Measurements from ENCODE around the gene SIK3. TPM values are rescaled to one million over a fixed set of nuclear protein-coding genes. Genes with fewer than 3 reads are reported as not detected.

The SIK3 gene
- polyA plus RNA-seq, 6 donors from 2014 or later, result 27.7 to 52.1 (median 35.6) TPM

DNA sequence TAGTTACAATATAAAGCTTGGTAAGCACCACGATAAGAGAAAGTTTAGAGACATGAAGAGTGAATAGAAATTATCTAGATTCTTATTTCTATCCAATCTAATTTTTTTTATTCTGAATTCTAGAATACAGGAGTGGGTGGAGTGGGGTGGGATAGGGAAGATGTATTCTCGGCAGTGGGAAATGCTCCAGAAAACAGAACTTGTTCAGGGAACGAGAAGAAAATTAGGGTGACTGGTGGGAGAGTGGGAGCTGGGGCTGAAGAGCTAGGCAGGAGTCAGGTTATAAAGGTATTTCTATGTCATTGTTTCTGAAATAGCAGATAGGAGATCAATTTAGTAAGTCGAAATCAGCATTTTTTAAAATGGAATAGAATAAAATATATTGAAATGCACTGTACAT lies 207.6 kb downstream of the SIK3 start:
- Mint-ChIP-seq H3K27me3 (no peaks in the 10 kb centered on the region), H3K27ac (peak overlapping the region in 4 of 6 donors; percentile 36 to 93 (median 76)), H3K9me3 (no peaks in the 10 kb centered on the region), H3K4me1 (peaks cover 22 to 27% (median 23%) of the 10 kb centered on the region in 3 donors), H3K4me3 (no peak overlapping the region), H3K36me3 (peaks cover 17 to 28% of the 10 kb centered on the region in 2 donors)
- ATAC-seq (ENCODE audit: low read depth in 2 of 2) (no peak), DNase-seq (no peak)

DNA sequence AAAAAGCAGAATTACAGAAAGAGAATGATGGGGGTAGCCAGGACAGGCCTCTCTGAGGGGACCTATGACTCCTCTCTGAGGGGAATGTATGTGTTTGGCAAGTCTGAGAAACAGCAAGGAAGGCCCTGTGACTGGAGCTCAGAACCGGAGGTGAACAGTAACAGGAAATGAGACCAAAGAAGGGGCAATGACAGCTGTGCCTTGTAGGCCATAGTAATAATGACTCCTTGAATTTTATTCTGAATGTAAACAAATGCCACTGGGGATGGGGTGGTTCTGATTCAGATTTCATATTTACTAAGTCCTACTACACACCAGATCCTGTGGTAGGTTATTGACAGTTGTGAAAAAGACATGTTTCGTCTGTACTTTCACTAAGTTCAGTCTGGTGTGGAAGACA lies 208.0 kb downstream of the SIK3 start:
- Mint-ChIP-seq H3K27me3 (no peaks in the 10 kb centered on the region), H3K4me3 (no peak overlapping the region), H3K4me1 (peaks cover 17 to 24% (median 21%) of the 10 kb centered on the region in 3 donors), H3K27ac (peak overlapping the region in 5 of 6 donors; percentile 14 to 93 (median 72)), H3K9me3 (no peaks in the 10 kb centered on the region), H3K36me3 (peaks cover 14 to 26% of the 10 kb centered on the region in 2 donors)
- no peak for DNase-seq
- ATAC-seq (ENCODE audit: low read depth in 2 of 2), result peak in 1 of 2 donors; percentile 37

DNA sequence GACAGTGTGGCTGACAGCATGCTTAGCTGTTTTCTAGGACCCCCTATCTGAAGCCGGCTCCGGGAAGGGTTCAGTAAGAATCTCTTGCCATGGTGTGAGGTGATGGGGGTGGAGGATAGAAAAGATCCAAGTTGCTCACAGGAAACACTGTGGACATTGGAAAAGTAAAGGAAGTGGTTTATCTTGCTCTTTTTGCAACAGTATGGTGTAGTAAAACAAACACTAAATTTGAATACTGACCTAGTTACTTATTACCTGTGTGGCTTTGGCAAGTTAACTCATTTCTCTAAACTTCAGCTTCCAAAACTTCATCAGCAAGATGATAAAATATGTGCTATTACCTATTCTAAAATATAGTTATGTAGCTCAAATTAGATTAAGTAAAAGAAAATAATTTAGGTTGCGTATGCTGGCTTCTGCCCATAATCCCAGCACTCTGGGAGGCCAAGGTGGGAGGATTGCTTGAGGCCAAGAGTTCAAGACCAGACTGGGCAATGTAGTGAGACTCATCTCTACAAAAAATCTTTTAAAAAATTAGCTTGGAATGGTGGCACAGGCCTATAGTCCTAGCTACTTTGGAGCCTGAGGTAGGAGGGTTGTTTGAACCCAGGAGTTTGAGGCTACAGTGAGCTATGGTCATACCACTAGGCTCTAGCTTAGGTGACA lies 209.2 kb downstream of the SIK3 start:
- H3K27me3 Mint-ChIP-seq, result no peaks in the 10 kb centered on the region
- peaks cover 14 to 20% (median 17%) of the 10 kb centered on the region in 3 donors for H3K4me1 Mint-ChIP-seq
- H3K36me3 Mint-ChIP-seq, result peaks cover 10 to 16% of the 10 kb centered on the region in 2 donors
- ATAC-seq (ENCODE audit: low read depth in 2 of 2) (no peak), DNase-seq (no peak)
- no peaks in the 10 kb centered on the region for H3K9me3 Mint-ChIP-seq
- H3K4me3 Mint-ChIP-seq, result no peak overlapping the region
- no peak overlapping the region for H3K27ac Mint-ChIP-seq

DNA sequence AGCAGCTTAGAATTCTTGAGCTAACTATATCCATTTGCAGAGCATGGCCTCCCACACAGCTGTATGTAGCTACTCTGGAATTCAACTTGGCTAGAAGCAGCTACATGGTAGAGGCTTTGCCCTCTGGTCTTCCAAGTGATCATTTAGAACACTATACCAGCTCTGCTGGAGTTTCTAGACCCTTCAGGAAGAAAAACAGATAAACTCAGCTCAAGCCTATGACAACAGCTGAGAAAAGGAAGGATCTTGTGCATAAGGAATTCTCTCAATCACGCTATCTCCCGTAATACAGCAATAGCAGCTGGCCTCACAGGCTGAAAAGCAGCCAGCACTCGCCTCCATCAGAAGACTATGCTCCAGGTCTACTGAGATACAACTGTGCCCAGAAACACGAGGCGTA lies 210.2 kb downstream of the SIK3 start:
- H3K36me3 Mint-ChIP-seq, result peaks cover 7 to 12% of the 10 kb centered on the region in 2 donors
- peaks cover 14 to 20% (median 17%) of the 10 kb centered on the region in 3 donors for H3K4me1 Mint-ChIP-seq
- H3K27ac Mint-ChIP-seq, result peak overlapping the region in 2 of 6 donors; percentile 4 to 5
- DNase-seq, result no peak
- no peaks in the 10 kb centered on the region for H3K27me3 Mint-ChIP-seq
- ATAC-seq (ENCODE audit: low read depth in 2 of 2), result no peak
- no peaks in the 10 kb centered on the region for H3K9me3 Mint-ChIP-seq
- H3K4me3 Mint-ChIP-seq, result no peak overlapping the region

DNA sequence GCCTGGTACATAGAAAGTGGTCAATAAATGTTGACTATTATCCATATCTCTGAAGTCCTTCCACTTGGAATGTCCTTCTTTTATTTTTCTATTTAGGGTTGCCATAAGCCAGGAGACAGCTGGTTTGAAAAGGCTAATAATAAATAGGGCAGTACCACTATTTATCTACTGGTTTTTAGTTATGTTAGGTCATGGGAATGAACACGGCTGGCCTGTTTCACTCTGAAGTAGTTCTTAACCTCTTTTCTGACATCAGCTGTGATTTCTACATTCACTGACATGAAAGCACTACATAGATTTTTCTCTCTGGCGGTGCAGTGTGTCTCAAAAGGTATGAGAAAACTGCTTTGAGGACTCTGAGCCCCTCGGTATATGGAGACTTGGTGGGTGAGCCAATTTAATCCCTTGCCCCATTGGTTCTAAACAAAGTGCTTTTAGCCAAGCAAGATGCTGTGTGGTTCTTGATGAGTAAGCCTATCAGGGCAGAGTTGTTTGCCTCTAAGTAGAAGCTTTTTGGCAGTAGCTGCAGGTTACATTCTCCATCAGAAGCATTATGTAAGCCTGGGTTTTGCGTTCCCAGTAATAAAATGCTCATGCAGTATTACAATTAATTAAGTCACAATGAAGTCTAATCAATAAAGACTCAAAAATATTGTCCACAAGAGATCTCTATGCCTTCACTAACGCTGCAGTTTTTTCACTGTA lies 212.1 kb downstream of the SIK3 start:
- H3K27ac Mint-ChIP-seq, result peak overlapping the region in 2 of 6 donors; percentile 24 to 56

DNA sequence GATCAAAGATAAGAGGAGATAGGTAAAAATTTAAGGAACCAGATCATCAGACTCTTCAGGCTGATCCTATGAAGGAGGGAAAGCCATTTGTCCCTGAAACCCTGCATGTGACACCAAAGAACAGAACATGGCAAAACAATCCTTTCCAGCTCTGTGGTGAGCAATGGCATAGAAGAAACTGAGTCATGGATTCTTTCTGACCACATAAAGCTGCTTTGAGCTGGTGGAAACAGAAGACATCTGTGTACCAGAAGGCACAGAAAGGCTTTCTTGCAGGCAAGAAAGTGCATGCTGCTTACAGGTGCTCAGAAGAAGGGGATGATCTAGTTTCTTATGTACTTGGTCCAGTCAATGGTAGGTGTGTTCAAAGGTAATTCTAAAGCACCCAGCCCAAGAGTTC lies 215.8 kb downstream of the SIK3 start:
- ATAC-seq (ENCODE audit: low read depth in 2 of 2) (no peak), DNase-seq (no peak)
- H3K36me3 Mint-ChIP-seq, result peaks cover 0 to 10% of the 10 kb centered on the region in 2 donors
- H3K27me3 Mint-ChIP-seq, result no peaks in the 10 kb centered on the region
- H3K4me1 Mint-ChIP-seq, result peaks cover 7 to 13% (median 9%) of the 10 kb centered on the region in 3 donors
- no peak overlapping the region for H3K4me3 Mint-ChIP-seq
- H3K27ac Mint-ChIP-seq, result peak overlapping the region in 3 of 6 donors; percentile 11 to 77 (median 76)
- no peaks in the 10 kb centered on the region for H3K9me3 Mint-ChIP-seq

More for the DNA sequence above, 212.1 kb downstream of the SIK3 start:
- H3K4me1 Mint-ChIP-seq, result peaks cover 10 to 13% (median 12%) of the 10 kb centered on the region in 3 donors
- no peaks in the 10 kb centered on the region for H3K9me3 Mint-ChIP-seq
- no peak overlapping the region for H3K4me3 Mint-ChIP-seq
- DNase-seq, result no peak
- ATAC-seq (ENCODE audit: low read depth in 2 of 2), result no peak
- H3K27me3 Mint-ChIP-seq, result no peaks in the 10 kb centered on the region
- peaks cover 0 to 7% of the 10 kb centered on the region in 2 donors for H3K36me3 Mint-ChIP-seq

DNA sequence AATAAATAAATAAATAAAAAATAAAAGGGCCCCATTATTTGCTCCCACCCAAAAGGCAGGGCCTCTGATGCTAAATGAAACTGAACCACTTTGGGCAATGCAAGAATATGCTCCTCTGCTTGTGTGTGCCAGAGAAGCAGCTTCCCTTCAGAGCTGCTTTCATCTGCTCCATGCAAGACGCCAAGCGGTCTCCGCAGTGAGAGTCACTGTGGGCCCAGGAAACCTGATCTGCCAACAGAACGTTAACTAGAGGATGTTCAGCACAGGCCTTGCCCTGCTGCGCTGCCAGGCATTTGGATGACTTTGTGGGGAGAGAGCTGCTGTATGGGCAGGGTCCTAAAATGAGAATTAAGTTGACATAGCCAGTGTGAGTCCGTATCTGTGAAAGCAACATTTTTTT lies 217.1 kb downstream of the SIK3 start:
- peaks cover 7 to 13% (median 9%) of the 10 kb centered on the region in 3 donors for H3K4me1 Mint-ChIP-seq
- H3K4me3 Mint-ChIP-seq, result no peak overlapping the region
- H3K27me3 Mint-ChIP-seq, result no peaks in the 10 kb centered on the region
- H3K27ac Mint-ChIP-seq, result peak overlapping the region in 3 of 6 donors; percentile 0 to 76 (median 16)
- peaks cover 0 to 3% of the 10 kb centered on the region in 2 donors for H3K36me3 Mint-ChIP-seq
- H3K9me3 Mint-ChIP-seq, result no peaks in the 10 kb centered on the region
- no peak for ATAC-seq (ENCODE audit: low read depth in 2 of 2)
- DNase-seq, result no peak

DNA sequence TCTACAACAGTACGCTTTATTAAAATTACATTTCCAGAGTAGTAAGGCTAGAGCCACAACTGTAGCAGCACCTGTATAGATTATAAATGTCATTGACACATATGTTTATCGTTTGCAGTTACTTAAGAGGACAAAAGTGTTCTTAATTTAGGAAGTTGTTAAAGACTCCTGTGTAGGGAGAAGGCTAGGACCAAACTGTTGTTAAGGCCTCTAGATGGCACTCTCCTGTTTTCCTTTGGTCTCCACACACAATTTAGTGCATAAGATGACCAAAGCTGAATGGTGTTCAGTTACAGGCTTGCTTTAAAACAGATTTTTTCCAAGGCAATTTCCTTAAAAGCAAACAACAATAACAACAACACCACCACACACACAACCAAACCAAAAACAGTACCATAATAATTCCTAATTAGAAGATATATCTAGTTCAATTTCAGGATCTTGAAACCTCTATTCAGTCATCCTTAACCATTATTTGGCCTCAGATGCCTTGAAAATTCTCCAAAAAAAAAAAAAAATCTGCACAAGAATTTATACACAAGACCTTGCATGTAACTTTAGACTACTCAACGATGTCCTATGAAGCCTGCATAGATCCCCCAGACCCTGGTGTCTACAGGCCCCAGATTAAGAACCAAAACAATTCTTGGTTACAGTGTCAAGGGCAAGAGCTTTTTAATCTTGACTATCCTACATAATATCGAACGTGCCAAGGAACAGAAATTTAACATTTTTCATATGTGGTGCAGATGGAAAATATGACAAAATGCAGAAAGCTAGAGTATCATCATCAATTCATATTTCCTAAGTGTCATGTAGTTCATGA lies 218.2 kb downstream of the SIK3 start:
- DNase-seq, result peak; percentile 38

DNA sequence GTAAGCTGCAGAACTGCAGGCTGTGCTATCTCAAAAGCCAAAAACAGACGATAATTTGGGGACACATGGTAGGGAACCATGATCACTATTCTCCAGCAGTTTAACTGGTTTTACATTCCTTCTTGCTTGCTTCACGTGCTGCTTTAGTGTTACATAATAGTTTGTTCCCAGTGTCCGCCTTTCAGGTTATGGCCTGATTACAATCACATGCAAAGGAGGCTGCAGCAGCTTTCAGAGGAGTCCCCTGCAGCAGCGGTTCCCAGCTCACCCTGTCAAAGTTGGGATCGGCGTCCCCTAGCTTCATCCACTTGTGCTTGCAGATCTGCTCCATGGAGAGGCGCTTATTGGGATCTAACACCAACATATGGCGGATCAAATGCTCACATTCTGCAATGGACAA lies 221.6 kb downstream of the SIK3 start:
- no peaks in the 10 kb centered on the region for H3K27me3 Mint-ChIP-seq
- DNase-seq, result no peak
- no peak for ATAC-seq (ENCODE audit: low read depth in 2 of 2)
- no peak overlapping the region for H3K4me3 Mint-ChIP-seq
- no peaks in the 10 kb centered on the region for H3K9me3 Mint-ChIP-seq
- peaks cover 22 to 29% of the 10 kb centered on the region in 2 donors for H3K36me3 Mint-ChIP-seq
- peak overlapping the region in 1 of 6 donors; percentile 28 for H3K27ac Mint-ChIP-seq
- H3K4me1 Mint-ChIP-seq, result peaks cover 7 to 19% (median 13%) of the 10 kb centered on the region in 3 donors

More for the DNA sequence above, 218.2 kb downstream of the SIK3 start:
- no peaks in the 10 kb centered on the region for H3K27me3 Mint-ChIP-seq
- peaks cover 7 to 16% (median 13%) of the 10 kb centered on the region in 3 donors for H3K4me1 Mint-ChIP-seq
- no peaks in the 10 kb centered on the region for H3K9me3 Mint-ChIP-seq
- H3K4me3 Mint-ChIP-seq, result no peak overlapping the region
- peaks cover 3 to 13% of the 10 kb centered on the region in 2 donors for H3K36me3 Mint-ChIP-seq
- H3K27ac Mint-ChIP-seq, result peak overlapping the region in 3 of 6 donors; percentile 39 to 88 (median 47)
- ATAC-seq (ENCODE audit: low read depth in 2 of 2), result peak; percentile 78 to 92

DNA sequence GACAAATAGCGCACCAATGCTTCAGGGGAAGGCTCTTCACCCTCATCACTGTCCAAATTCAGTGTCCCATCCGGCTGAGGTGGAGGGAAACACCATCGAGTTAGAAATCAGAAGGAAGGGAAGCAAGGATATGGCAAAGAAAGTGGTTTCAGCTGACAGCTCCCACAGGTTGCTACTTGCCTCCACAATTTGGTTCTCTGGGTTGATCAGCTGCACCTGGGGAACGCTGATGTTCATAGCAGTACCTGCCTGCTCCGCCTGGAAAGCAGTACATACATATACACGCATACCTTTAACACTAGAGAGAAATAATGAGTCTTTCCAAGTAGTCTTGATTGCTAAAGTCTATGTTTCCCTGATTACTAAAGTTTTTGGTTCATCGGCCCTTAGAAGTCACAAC lies 223.0 kb downstream of the SIK3 start:
- no peaks in the 10 kb centered on the region for H3K27me3 Mint-ChIP-seq
- DNase-seq (no peak), ATAC-seq (ENCODE audit: low read depth in 2 of 2) (no peak)
- peak overlapping the region in 1 of 8 donors; percentile 19 for H3K4me3 Mint-ChIP-seq
- peak overlapping the region in 1 of 6 donors; percentile 89 for H3K27ac Mint-ChIP-seq
- H3K4me1 Mint-ChIP-seq, result peaks cover 5 to 21% (median 7%) of the 10 kb centered on the region in 3 donors
- no peaks in the 10 kb centered on the region for H3K9me3 Mint-ChIP-seq
- H3K36me3 Mint-ChIP-seq, result peaks cover 22 to 44% of the 10 kb centered on the region in 2 donors

DNA sequence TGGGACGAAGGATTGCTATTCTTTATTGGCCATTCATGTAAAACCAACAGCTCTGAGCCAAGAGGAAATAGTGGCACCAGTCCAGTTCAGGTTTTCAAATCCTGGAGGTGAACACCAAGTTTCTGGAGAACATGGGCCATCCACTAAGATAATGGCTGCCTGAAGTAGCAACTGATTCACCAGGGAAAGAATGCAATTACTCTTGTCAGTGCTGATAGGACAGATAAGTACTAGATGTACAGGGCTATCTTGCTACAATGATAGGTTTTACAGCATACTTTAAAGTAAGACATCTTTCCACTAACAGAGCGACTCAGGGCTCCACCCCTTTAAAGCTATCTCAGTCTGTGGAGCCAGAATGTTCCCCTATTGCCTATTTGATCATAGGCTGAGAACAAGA lies 224.0 kb downstream of the SIK3 start:
- ATAC-seq (ENCODE audit: low read depth in 2 of 2), result no peak

DNA sequence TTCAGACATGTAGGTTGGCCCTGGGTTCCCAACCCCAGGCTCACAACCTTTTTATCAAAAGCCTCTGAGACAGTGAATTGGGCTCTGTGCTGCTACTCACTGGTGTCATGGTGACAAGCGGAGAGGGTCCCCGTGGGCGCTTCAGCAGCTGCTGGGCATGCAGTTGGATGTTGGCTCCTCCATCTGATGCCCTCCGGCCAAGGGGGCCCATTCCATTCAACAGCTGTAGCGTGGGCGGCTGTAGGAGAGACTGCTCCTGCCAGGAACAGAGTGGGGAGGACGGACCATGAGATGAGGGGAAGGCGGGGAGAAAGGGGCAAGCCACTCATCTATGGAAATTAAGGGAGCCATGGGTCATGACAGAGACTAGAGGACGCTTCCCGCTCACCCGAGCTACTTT lies 224.8 kb downstream of the SIK3 start:
- no peaks in the 10 kb centered on the region for H3K27me3 Mint-ChIP-seq
- H3K9me3 Mint-ChIP-seq, result no peaks in the 10 kb centered on the region
- H3K4me1 Mint-ChIP-seq, result peaks cover 0 to 22% (median 4%) of the 10 kb centered on the region in 3 donors
- no peak for DNase-seq
- no peak overlapping the region for H3K27ac Mint-ChIP-seq
- H3K36me3 Mint-ChIP-seq, result peaks cover 25 to 54% of the 10 kb centered on the region in 2 donors
- no peak for ATAC-seq (ENCODE audit: low read depth in 2 of 2)
- no peak overlapping the region for H3K4me3 Mint-ChIP-seq

More for the DNA sequence above, 224.0 kb downstream of the SIK3 start:
- Mint-ChIP-seq H3K9me3 (no peaks in the 10 kb centered on the region), H3K27ac (no peak overlapping the region), H3K36me3 (peaks cover 28 to 53% of the 10 kb centered on the region in 2 donors), H3K4me1 (peaks cover 0 to 22% (median 4%) of the 10 kb centered on the region in 3 donors), H3K4me3 (no peak overlapping the region), H3K27me3 (no peaks in the 10 kb centered on the region)
- no peak for DNase-seq

DNA sequence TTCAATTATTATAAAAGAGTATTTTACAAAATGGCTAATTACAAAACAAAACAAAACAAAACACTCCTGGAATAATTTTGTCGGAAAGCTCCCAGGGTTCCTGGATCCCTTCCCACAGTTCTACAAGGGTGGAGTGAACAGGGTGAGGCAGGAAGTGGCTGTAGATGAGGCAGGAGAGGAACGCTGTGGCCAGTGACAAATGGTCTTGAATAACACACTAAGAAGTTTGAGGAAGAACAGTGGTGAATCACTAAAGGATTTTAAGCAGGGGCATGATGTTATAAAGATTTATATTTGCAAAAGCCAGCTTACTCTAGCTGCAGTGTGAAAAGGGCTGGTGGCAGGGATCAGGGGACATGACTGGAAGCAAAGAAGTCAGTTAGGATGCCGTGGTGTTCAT lies 227.0 kb downstream of the SIK3 start:
- DNase-seq (no peak), ATAC-seq (ENCODE audit: low read depth in 2 of 2) (no peak)
- Mint-ChIP-seq H3K9me3 (no peaks in the 10 kb centered on the region), H3K4me1 (peaks cover under 1 to 22% (median 4%) of the 10 kb centered on the region in 3 donors), H3K36me3 (peaks cover 37 to 69% of the 10 kb centered on the region in 2 donors), H3K27ac (peak overlapping the region in 4 of 6 donors; percentile 0 to 63 (median 48)), H3K27me3 (no peaks in the 10 kb centered on the region), H3K4me3 (no peak overlapping the region)
